Measurements from ENCODE around the gene LRIT2.
A peak's percentile ranks its signal among the peaks of the same experiment; 100 is the strongest.

LRIT2 gene

GRCh38 chr10:84225427-84226173 lies at the start of gene LRIT2:
LRIT2 (minus strand) TSS chr10:84225544; CDS start chr10:84225520, 24 bp downstream.
- DNase-seq: no peak

- DNase-seq: no peak
Measured at GRCh38 chr10:84270708-84271107, 45.4 kb upstream of the LRIT2 start.

- DNase-seq: no peak
Measured at GRCh38 chr10:84269773-84270172, 44.4 kb upstream of the LRIT2 start.

- DNase-seq: no peak
Measured at GRCh38 chr10:84269162-84269561, 43.8 kb upstream of the LRIT2 start.

- no peak for DNase-seq
Measured at GRCh38 chr10:84267503-84268126, 42.3 kb upstream of the LRIT2 start.

GRCh38 chr10:84265418-84265817 lies 40.1 kb upstream of the LRIT2 start:
- DNase-seq: peak; percentile 28

- peak; percentile 53 for DNase-seq
Measured at GRCh38 chr10:84264611-84265141, 39.3 kb upstream of the LRIT2 start.

GRCh38 chr10:84263716-84264115 lies 38.4 kb upstream of the LRIT2 start:
- DNase-seq: no peak

- DNase-seq: no peak
Measured at GRCh38 chr10:84262190-84262956, 37.0 kb upstream of the LRIT2 start.

GRCh38 chr10:84261236-84261915 lies 36.0 kb upstream of the LRIT2 start:
- DNase-seq: no peak

GRCh38 chr10:84258034-84258695 lies 32.8 kb upstream of the LRIT2 start:
- DNase-seq: no peak

GRCh38 chr10:84257343-84258020 lies 32.1 kb upstream of the LRIT2 start:
- DNase-seq: no peak

GRCh38 chr10:84256510-84257342 lies 31.4 kb upstream of the LRIT2 start:
- peak; percentile 11 for DNase-seq

GRCh38 chr10:84254552-84255478 lies 29.5 kb upstream of the LRIT2 start:
- no peak for DNase-seq

- no peak for DNase-seq
Measured at GRCh38 chr10:84248794-84249193, 23.4 kb upstream of the LRIT2 start.

- no peak for DNase-seq
Measured at GRCh38 chr10:84247496-84247895, 22.2 kb upstream of the LRIT2 start.

- peak; percentile 24 for DNase-seq
Measured at GRCh38 chr10:84244651-84245270, 19.4 kb upstream of the LRIT2 start, which contains the start of gene RGR. RGR (plus strand) TSS chr10:84245053; CDS start chr10:84245091, 38 bp downstream.

- no peak for DNase-seq
Measured at GRCh38 chr10:84243759-84244158, 18.4 kb upstream of the LRIT2 start.

- no peak for DNase-seq
Measured at GRCh38 chr10:84241185-84241790, 15.9 kb upstream of the LRIT2 start, which contains the start of gene LRIT1. LRIT1 (minus strand) TSS chr10:84241546; CDS start chr10:84241439, 107 bp downstream.

Measured in NCI-H1092 (cell line).